Measurements from ENCODE around the gene LAG3.

LAG3 gene

GRCh38 chr12:6771509-6772330 is 600 bp upstream of the LAG3 start:
- no peak for DNase-seq (ENCODE audit: low read depth in 3 of 3)

- DNase-seq (ENCODE audit: low read depth in 3 of 3) = no peak
Measured at GRCh38 chr12:6772726-6773589, 638 bp downstream of the LAG3 start.

GRCh38 chr12:6773590-6774351 is 1.5 kb downstream of the LAG3 start:
- DNase-seq (ENCODE audit: low read depth in 3 of 3) = peak in 2 of 3 experiments; percentile 43 to 58

- DNase-seq (ENCODE audit: low read depth in 3 of 3) = no peak
Measured at GRCh38 chr12:6774499-6775062, 2.3 kb downstream of the LAG3 start.

- DNase-seq (ENCODE audit: low read depth in 3 of 3) = no peak
Measured at GRCh38 chr12:6775185-6776174, 3.2 kb downstream of the LAG3 start.

GRCh38 chr12:6777386-6777785 is 5.1 kb downstream of the LAG3 start:
- no peak for DNase-seq (ENCODE audit: low read depth in 3 of 3)

GRCh38 chr12:6778217-6778573 is 5.9 kb downstream of the LAG3 start:
- DNase-seq (ENCODE audit: low read depth in 3 of 3) = no peak

- DNase-seq (ENCODE audit: low read depth in 3 of 3) = peak; percentile 74 to 85 (median 81)
Measured at GRCh38 chr12:6778574-6779550, 6.5 kb downstream of the LAG3 start.

GRCh38 chr12:6779708-6780432 is 7.5 kb downstream of the LAG3 start:
- no peak for DNase-seq (ENCODE audit: low read depth in 3 of 3)

GRCh38 chr12:6780573-6780972 is 8.3 kb downstream of the LAG3 start:
- DNase-seq (ENCODE audit: low read depth in 3 of 3) = no peak

GRCh38 chr12:6782119-6782518 is 9.8 kb downstream of the LAG3 start:
- DNase-seq (ENCODE audit: low read depth in 3 of 3) = no peak

GRCh38 chr12:6782850-6783566 is 10.7 kb downstream of the LAG3 start:
- no peak for DNase-seq (ENCODE audit: low read depth in 3 of 3)

- DNase-seq (ENCODE audit: low read depth in 3 of 3) = no peak
Measured at GRCh38 chr12:6783828-6784227, 11.5 kb downstream of the LAG3 start.

- DNase-seq (ENCODE audit: low read depth in 3 of 3) = no peak
Measured at GRCh38 chr12:6784296-6784695, 12.0 kb downstream of the LAG3 start.

- no peak for DNase-seq (ENCODE audit: low read depth in 3 of 3)
Measured at GRCh38 chr12:6784761-6785160, 12.4 kb downstream of the LAG3 start.

GRCh38 chr12:6786416-6787094 is 14.2 kb downstream of the LAG3 start:
- no peak for DNase-seq (ENCODE audit: low read depth in 3 of 3)

- no peak for DNase-seq (ENCODE audit: low read depth in 3 of 3)
Measured at GRCh38 chr12:6787309-6787708, 15.0 kb downstream of the LAG3 start.
